Gastroesophageal sphincter (tissue), 4 donors: ENCODE measurements around the gene RPLP2. TPM values are rescaled to one million over a fixed set of nuclear protein-coding genes. Genes with fewer than 3 reads are reported as not detected.

Experiments
- ATAC-seq: fragments of 150-250 bp; one replicate; pipeline ENCODE4 v1.9.1; 2016; ENCODE audit warnings: mild to moderate bottlenecking, moderate library complexity
- H3K27ac ChIP-seq, 4 donors: fragments of 200-600 bp; sonication (generic) in 3 of 4; 1 replicate in 3 of 4; 2 replicates in 1 of 4; pipeline ENCODE4 v1.5.1; 2016 to 2019
- H3K27me3 ChIP-seq: fragments of 200-600 bp; sonication (generic); one replicate; pipeline ENCODE4 v1.5.1; 2019
- H3K36me3 ChIP-seq, 2 donors: fragments of 200-600 bp; sonication (generic); one replicate each; pipeline ENCODE4 v1.5.1; 2019; ENCODE audit warnings: control low read depth in 1 of 2
- H3K4me1 ChIP-seq, 3 donors: fragments of 200-600 bp; sonication (generic); 1 replicate in 2 of 3; 2 replicates in 1 of 3; pipeline ENCODE4 v1.5.1; 2016 to 2019; ENCODE audit warnings: control low read depth in 2 of 3
- H3K4me3 ChIP-seq, 2 donors: fragments of 200-600 bp; sonication (generic); one replicate each; pipeline ENCODE4 v1.5.1; 2019; ENCODE audit warnings: mild to moderate bottlenecking in 1 of 2, moderate library complexity in 1 of 2
- H3K9me3 ChIP-seq, 3 donors: fragments of 200-600 bp; sonication (generic); one replicate each; pipeline ENCODE4 v1.5.1; 2017 to 2019; ENCODE audit warnings: control low read depth in 2 of 3
- CTCF ChIP-seq, 4 experiments: fragments of 200-600 bp in 2 of 4; fragments of 450-650 bp in 2 of 4; sonication (generic) in 1 of 4; IDR thresholded peaks; one replicate each; pipeline ENCODE4 v1.5.1; 2017 to 2019; ENCODE audit warnings: antibody characterized with exemption in 4 of 4, mild to moderate bottlenecking in 2 of 4, moderate library complexity in 2 of 4
- EP300 ChIP-seq: sonication (generic); formaldehyde crosslinking; IDR thresholded peaks from one replicate; pipeline ENCODE4 v1.6.1; 2017; ENCODE audit warnings: antibody characterized with exemption, mild to moderate bottlenecking
- POLR2A ChIP-seq, 2 donors: fragments of 450-650 bp; IDR thresholded peaks; one replicate each; pipeline ENCODE4 v1.6.1; 2017; ENCODE audit warnings: antibody characterized with exemption in 2 of 2, mild to moderate bottlenecking in 2 of 2, moderate library complexity in 1 of 2
- POLR2AphosphoS5 ChIP-seq: sonication (generic); formaldehyde crosslinking; IDR thresholded peaks from one replicate; pipeline ENCODE4 v1.6.1; 2017; ENCODE audit warnings: antibody characterized with exemption
- WGBS, 2 donors: methylation state at CpG; one replicate each; pipeline ENCODE4 v1.1.5; 2018; ENCODE audit warnings: low coverage in 1 of 2; 5-methylcytosine and 5-hydroxymethylcytosine counted together
- total RNA-seq, 4 donors: library from RNA; depleted of rRNA; stranded (reverse); fragments of >200 nt; gene quantifications; one replicate each; pipeline ENCODE4 v1.1.0, GENCODE V29; 2016

Gene RPLP2
- total RNA-seq, 4 donors from 2014 or later, result 165 to 880 (median 462) TPM

GRCh38 chr11:853682-854448, 44.1 kb downstream of the RPLP2 start:
- Histone ChIP-seq H3K27ac (peak overlapping the region in 1 of 4 donors; percentile 27), H3K9me3 (no peaks in the 10 kb centered on the region), H3K27me3 (peaks cover 4% of the 10 kb centered on the region), H3K4me1 (peaks cover 0 to 84% (median 23%) of the 10 kb centered on the region in 3 donors), H3K36me3 (peaks cover 0 to 44% of the 10 kb centered on the region in 2 donors), H3K4me3 (no peak overlapping the region)
- ATAC-seq, result no peak
- no peak for TF ChIP-seq POLR2A (IDR thresholded peaks at IDR 0.05)
- no peak for TF ChIP-seq EP300
- TF ChIP-seq POLR2AphosphoS5, result no peak
- TF ChIP-seq CTCF (IDR thresholded peaks at IDR 0.05), result no peak
- WGBS, 2 donors, result no CpG with 5 or more reads among the region's 27 CpGs

GRCh38 chr11:854601-855329, 45.0 kb downstream of the RPLP2 start:
- no peaks in the 10 kb centered on the region for H3K9me3 ChIP-seq
- H3K27me3 ChIP-seq, result no peaks in the 10 kb centered on the region
- TF ChIP-seq POLR2A (IDR thresholded peaks at IDR 0.05) (no peak), EP300 (no peak), POLR2AphosphoS5 (no peak), CTCF (IDR thresholded peaks at IDR 0.05) (no peak)
- no CpG with 5 or more reads among the region's 20 CpGs for WGBS, 2 donors
- ATAC-seq, result no peak
- no peak overlapping the region for H3K27ac ChIP-seq
- H3K4me3 ChIP-seq, result no peak overlapping the region
- peaks cover 0 to 85% (median 22%) of the 10 kb centered on the region in 3 donors for H3K4me1 ChIP-seq
- H3K36me3 ChIP-seq, result peaks cover 0 to 44% of the 10 kb centered on the region in 2 donors

- no peak overlapping the region for H3K27ac ChIP-seq
- peaks cover 0 to 85% (median 23%) of the 10 kb centered on the region in 3 donors for H3K4me1 ChIP-seq
- no CpG with 5 or more reads among the region's 7 CpGs for WGBS, 2 donors
These were observed 45.5 kb downstream of the RPLP2 start for GRCh38 chr11:855330-855674.

GRCh38 chr11:855796-856195, 46.0 kb downstream of the RPLP2 start:
- no peaks in the 10 kb centered on the region for H3K9me3 ChIP-seq
- 67 to 83% methylated on average over 1 of the region's 12 CpGs for WGBS, 2 donors
- peaks cover 0 to 39% of the 10 kb centered on the region in 2 donors for H3K36me3 ChIP-seq
- H3K27ac ChIP-seq, result no peak overlapping the region
- no peak for ATAC-seq
- H3K4me1 ChIP-seq, result peaks cover 0 to 85% (median 19%) of the 10 kb centered on the region in 3 donors
- TF ChIP-seq CTCF (IDR thresholded peaks at IDR 0.05) (no peak), POLR2A (IDR thresholded peaks at IDR 0.05) (no peak), POLR2AphosphoS5 (no peak), EP300 (no peak)
- H3K4me3 ChIP-seq, result no peak overlapping the region
- no peaks in the 10 kb centered on the region for H3K27me3 ChIP-seq

More at GRCh38 chr11:855330-855674, 45.5 kb downstream of the RPLP2 start:
- Histone ChIP-seq H3K4me3 (no peak overlapping the region), H3K27me3 (no peaks in the 10 kb centered on the region), H3K36me3 (peaks cover 0 to 41% of the 10 kb centered on the region in 2 donors), H3K9me3 (no peaks in the 10 kb centered on the region)
- no peak for TF ChIP-seq EP300
- no peak for TF ChIP-seq POLR2A (IDR thresholded peaks at IDR 0.05)
- TF ChIP-seq POLR2AphosphoS5, result no peak
- TF ChIP-seq CTCF (IDR thresholded peaks at IDR 0.05), result no peak
- ATAC-seq, result no peak
